Sigmoid colon (tissue), 3 donors: ENCODE data around the gene HECTD4.

Experiments used
- POLR2A ChIP-seq, 2 donors: fragments of 450-650 bp; IDR thresholded peaks; one replicate each; pipeline ENCODE4 v1.6.1; 2016; ENCODE audit warnings: antibody characterized with exemption in 2 of 2, mild to moderate bottlenecking in 2 of 2, moderate library complexity in 2 of 2
- TF ChIP-seq, protein P1 (sequence below), 4 experiments: fragments of 450-650 bp in 3 of 4; fragments of 200-600 bp in 1 of 4; IDR thresholded peaks; one replicate each; pipeline ENCODE4 v1.5.1; 2016 to 2019; ENCODE audit warnings: antibody characterized with exemption in 4 of 4, mild to moderate bottlenecking in 3 of 4, moderate library complexity in 2 of 4

- TF ChIP-seq POLR2A (IDR thresholded peaks at IDR 0.05): no peak
- TF ChIP-seq, protein P1, sequence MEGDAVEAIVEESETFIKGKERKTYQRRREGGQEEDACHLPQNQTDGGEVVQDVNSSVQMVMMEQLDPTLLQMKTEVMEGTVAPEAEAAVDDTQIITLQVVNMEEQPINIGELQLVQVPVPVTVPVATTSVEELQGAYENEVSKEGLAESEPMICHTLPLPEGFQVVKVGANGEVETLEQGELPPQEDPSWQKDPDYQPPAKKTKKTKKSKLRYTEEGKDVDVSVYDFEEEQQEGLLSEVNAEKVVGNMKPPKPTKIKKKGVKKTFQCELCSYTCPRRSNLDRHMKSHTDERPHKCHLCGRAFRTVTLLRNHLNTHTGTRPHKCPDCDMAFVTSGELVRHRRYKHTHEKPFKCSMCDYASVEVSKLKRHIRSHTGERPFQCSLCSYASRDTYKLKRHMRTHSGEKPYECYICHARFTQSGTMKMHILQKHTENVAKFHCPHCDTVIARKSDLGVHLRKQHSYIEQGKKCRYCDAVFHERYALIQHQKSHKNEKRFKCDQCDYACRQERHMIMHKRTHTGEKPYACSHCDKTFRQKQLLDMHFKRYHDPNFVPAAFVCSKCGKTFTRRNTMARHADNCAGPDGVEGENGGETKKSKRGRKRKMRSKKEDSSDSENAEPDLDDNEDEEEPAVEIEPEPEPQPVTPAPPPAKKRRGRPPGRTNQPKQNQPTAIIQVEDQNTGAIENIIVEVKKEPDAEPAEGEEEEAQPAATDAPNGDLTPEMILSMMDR (IDR thresholded peaks at IDR 0.05): no peak
Measured at GRCh38 chr12:112153893-112154219, 228.4 kb downstream of the HECTD4 start.
